C4-2B (cell line): ENCODE data around the gene ATG7.

Experiments used
- CTCF ChIP-seq: fragments of 450-650 bp; conservative IDR thresholded peaks from 2 replicates; pipeline ENCODE4 v1.5.1; 2017; ENCODE audit warnings: mild to moderate bottlenecking
- ZFX ChIP-seq: fragments of 450-650 bp; IDR thresholded peaks from 2 replicates; pipeline ENCODE4 v1.6.1; 2017

DNA sequence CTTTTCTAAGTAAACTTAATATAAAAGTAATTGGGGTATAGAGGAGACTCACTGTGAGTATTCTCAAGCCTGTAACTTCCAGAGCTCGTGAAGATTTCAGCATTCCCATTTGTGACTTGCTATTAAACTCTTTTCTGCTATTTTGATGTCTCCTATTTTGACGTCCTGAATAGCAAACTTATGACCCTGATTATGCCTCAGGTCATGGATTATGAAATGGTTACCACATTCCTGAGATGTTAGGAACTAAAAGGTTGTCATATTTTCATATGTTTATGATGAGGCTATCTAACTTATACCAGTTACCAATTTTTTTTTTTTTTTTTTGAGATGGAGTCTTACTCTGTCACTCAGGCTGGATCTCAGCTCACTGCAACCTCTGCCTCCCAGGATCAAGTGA is 105.5 kb downstream of the ATG7 start:
- no peak for TF ChIP-seq CTCF
- TF ChIP-seq ZFX = no peak
